SJCRH30 (cell line): ENCODE measurements around the gene PASK. TPM values are rescaled to one million over a fixed set of nuclear protein-coding genes. Genes with fewer than 3 reads are reported as not detected.

ENCODE experiments used
- DNase-seq, 2 experiments: peaks; one replicate each; pipeline ENCODE4 v3.0.0-alpha.2; 2015 to 2020
- H3K27ac ChIP-seq: fragments of 250-450 bp; sonication (Bioruptor Pico); 2 replicates; pipeline ENCODE4 v1.5.1; 2020; ENCODE audit warnings: mild to moderate bottlenecking, moderate library complexity
- H3K27me3 ChIP-seq: fragments of 250-450 bp; sonication (Bioruptor Pico); 2 replicates; pipeline ENCODE4 v1.5.1; 2020; ENCODE audit warnings: mild to moderate bottlenecking, moderate library complexity
- H3K36me3 ChIP-seq: fragments of 250-450 bp; sonication (Bioruptor Pico); 2 replicates; pipeline ENCODE4 v1.5.1; 2020; ENCODE audit warnings: mild to moderate bottlenecking, moderate library complexity
- H3K4me1 ChIP-seq: fragments of 250-450 bp; sonication (Bioruptor Pico); 2 replicates; pipeline ENCODE4 v1.5.1; 2020; ENCODE audit warnings: mild to moderate bottlenecking, moderate library complexity
- H3K4me3 ChIP-seq: fragments of 250-450 bp; sonication (Bioruptor Pico); 2 replicates; pipeline ENCODE4 v1.5.1; 2020; ENCODE audit warnings: mild to moderate bottlenecking, moderate library complexity
- H3K9me3 ChIP-seq: fragments of 250-450 bp; sonication (Bioruptor Pico); replicated peaks from 2 replicates; pipeline ENCODE4 v1.5.1; 2020; ENCODE audit warnings: mild to moderate bottlenecking, moderate library complexity
- total RNA-seq: library from RNA; depleted of rRNA; stranded (reverse); fragments of >200 nt; shearing (Covaris generic); gene quantifications from 2 replicates; pipeline ENCODE4 v1.2.3, GENCODE V29; 2014

PASK gene
- total RNA-seq, 1 experiment from 2014 or later = 23.3 TPM

- no peak overlapping the region for H3K27ac ChIP-seq
Measured at GRCh38 chr2:241071677-241072111, 77.6 kb downstream of the PASK start.

GRCh38 chr2:241070811-241071676 is 78.2 kb downstream of the PASK start:
- no peaks in the 10 kb centered on the region for H3K9me3 ChIP-seq
- H3K27me3 ChIP-seq = no peaks in the 10 kb centered on the region
- H3K27ac ChIP-seq = no peak overlapping the region
- DNase-seq = no peak
- H3K36me3 ChIP-seq = no peaks in the 10 kb centered on the region; the same call in 1 of the 2 replicates
- H3K4me3 ChIP-seq = no peak overlapping the region
- H3K4me1 ChIP-seq = no peaks in the 10 kb centered on the region

More at GRCh38 chr2:241071677-241072111, 77.6 kb downstream of the PASK start:
- no peaks in the 10 kb centered on the region; the same call in 1 of the 2 replicates for H3K36me3 ChIP-seq
- H3K4me3 ChIP-seq = no peak overlapping the region
- H3K9me3 ChIP-seq = no peaks in the 10 kb centered on the region
- DNase-seq = no peak
- no peaks in the 10 kb centered on the region for H3K4me1 ChIP-seq
- no peaks in the 10 kb centered on the region for H3K27me3 ChIP-seq

- Histone ChIP-seq H3K36me3 (no peaks in the 10 kb centered on the region; the same call in 1 of the 2 replicates), H3K4me3 (no peak overlapping the region), H3K27ac (no peak overlapping the region), H3K27me3 (no peaks in the 10 kb centered on the region), H3K4me1 (no peaks in the 10 kb centered on the region), H3K9me3 (no peaks in the 10 kb centered on the region)
- no peak for DNase-seq
Measured at GRCh38 chr2:241070361-241070760, 78.9 kb downstream of the PASK start.

GRCh38 chr2:241069821-241070281 is 79.4 kb downstream of the PASK start:
- H3K27me3 ChIP-seq = no peaks in the 10 kb centered on the region
- no peak overlapping the region for H3K4me3 ChIP-seq
- no peaks in the 10 kb centered on the region for H3K4me1 ChIP-seq
- no peak for DNase-seq
- H3K27ac ChIP-seq = no peak overlapping the region
- H3K9me3 ChIP-seq = no peaks in the 10 kb centered on the region
- no peaks in the 10 kb centered on the region; the same call in 1 of the 2 replicates for H3K36me3 ChIP-seq

GRCh38 chr2:241068942-241069810 is 80.1 kb downstream of the PASK start:
- H3K36me3 ChIP-seq = no peaks in the 10 kb centered on the region; the same call in 1 of the 2 replicates
- H3K27ac ChIP-seq = no peak overlapping the region
- no peak for DNase-seq
- H3K4me1 ChIP-seq = no peaks in the 10 kb centered on the region
- no peaks in the 10 kb centered on the region for H3K9me3 ChIP-seq
- no peak overlapping the region for H3K4me3 ChIP-seq
- H3K27me3 ChIP-seq = no peaks in the 10 kb centered on the region

- H3K4me1 ChIP-seq = no peaks in the 10 kb centered on the region; the same call in 1 of the 2 replicates
- no peak overlapping the region for H3K27ac ChIP-seq
- H3K36me3 ChIP-seq = no peaks in the 10 kb centered on the region; the same call in 1 of the 2 replicates
- H3K9me3 ChIP-seq = no peaks in the 10 kb centered on the region
- no peak overlapping the region for H3K4me3 ChIP-seq
- no peak for DNase-seq
- no peaks in the 10 kb centered on the region for H3K27me3 ChIP-seq
Measured at GRCh38 chr2:241068136-241068941, 80.9 kb downstream of the PASK start.

- no peaks in the 10 kb centered on the region; the same call in 1 of the 2 replicates for H3K36me3 ChIP-seq
- H3K4me3 ChIP-seq = no peak overlapping the region
- no peak overlapping the region for H3K27ac ChIP-seq
- no peaks in the 10 kb centered on the region for H3K9me3 ChIP-seq
- H3K27me3 ChIP-seq = no peaks in the 10 kb centered on the region
- DNase-seq = no peak
- peaks cover 1% of the 10 kb centered on the region; the same call in 1 of the 2 replicates for H3K4me1 ChIP-seq
Measured at GRCh38 chr2:241067501-241068135, 81.7 kb downstream of the PASK start.

- H3K4me1 ChIP-seq = peaks cover 8% of the 10 kb centered on the region; the same call in 1 of the 2 replicates
- H3K36me3 ChIP-seq = no peaks in the 10 kb centered on the region
- no peak for DNase-seq
- H3K27me3 ChIP-seq = no peaks in the 10 kb centered on the region
- no peaks in the 10 kb centered on the region for H3K9me3 ChIP-seq
- no peak overlapping the region for H3K27ac ChIP-seq
- H3K4me3 ChIP-seq = no peak overlapping the region
Measured at GRCh38 chr2:241066893-241067341, 82.4 kb downstream of the PASK start.

GRCh38 chr2:241066171-241066892 is 82.9 kb downstream of the PASK start:
- no peak overlapping the region for H3K27ac ChIP-seq
- no peaks in the 10 kb centered on the region for H3K36me3 ChIP-seq
- H3K4me1 ChIP-seq = peaks cover 8% of the 10 kb centered on the region; the same call in 1 of the 2 replicates
- no peaks in the 10 kb centered on the region for H3K27me3 ChIP-seq
- DNase-seq = no peak
- H3K9me3 ChIP-seq = no peaks in the 10 kb centered on the region
- no peak overlapping the region for H3K4me3 ChIP-seq

- no peak overlapping the region for H3K4me3 ChIP-seq
- no peaks in the 10 kb centered on the region for H3K27me3 ChIP-seq
- no peak for DNase-seq
- no peaks in the 10 kb centered on the region for H3K9me3 ChIP-seq
- H3K27ac ChIP-seq = no peak overlapping the region
- H3K36me3 ChIP-seq = no peaks in the 10 kb centered on the region
- peaks cover 8% of the 10 kb centered on the region; the same call in 1 of the 2 replicates for H3K4me1 ChIP-seq
Measured at GRCh38 chr2:241065355-241065803, 83.9 kb downstream of the PASK start.

- no peaks in the 10 kb centered on the region for H3K36me3 ChIP-seq
- no peak overlapping the region for H3K4me3 ChIP-seq
- no peak for DNase-seq
- H3K27ac ChIP-seq = no peak overlapping the region
- no peaks in the 10 kb centered on the region for H3K9me3 ChIP-seq
- H3K4me1 ChIP-seq = peaks cover 8% of the 10 kb centered on the region; the same call in 1 of the 2 replicates
- no peaks in the 10 kb centered on the region for H3K27me3 ChIP-seq
Measured at GRCh38 chr2:241064802-241065354, 84.4 kb downstream of the PASK start.

GRCh38 chr2:241064008-241064801 is 85.1 kb downstream of the PASK start:
- no peak for DNase-seq
- H3K27ac ChIP-seq = no peak overlapping the region
- no peaks in the 10 kb centered on the region for H3K27me3 ChIP-seq
- H3K4me1 ChIP-seq = peaks cover 8% of the 10 kb centered on the region; the same call in 1 of the 2 replicates
- no peaks in the 10 kb centered on the region for H3K36me3 ChIP-seq
- H3K9me3 ChIP-seq = peaks cover under 1% of the 10 kb centered on the region; the same call in 1 of the 2 replicates
- H3K4me3 ChIP-seq = no peak overlapping the region
